Natural killer cell (primary cell): ENCODE data around the gene NTRK2. TPM values are rescaled to one million over a fixed set of nuclear protein-coding genes. Genes with fewer than 3 reads are reported as not detected.

Source experiments
- ATAC-seq, 3 donors: fragments of 150-1000 bp in 2 of 3; fragments of 200-7000 bp in 1 of 3; cut with Tn5 transposase; 1 replicate in 1 of 3; 2 replicates in 2 of 3; pipeline ENCODE4 v1.10.0; 2021; ENCODE audit warnings: mild to moderate bottlenecking in 2 of 3, moderate library complexity in 2 of 3
- DNase-seq, 2 donors: peaks; one replicate each; pipeline versions ENCODE4 v3.0.0 to v3.0.0-alpha.2; 2013 to 2021; ENCODE audit warnings: mixed read lengths in 1 of 2
- H3K27ac ChIP-seq: one replicate; pipeline ENCODE4 v1.5.1; 2013; ENCODE audit warnings: mild to moderate bottlenecking, low read length
- H3K27me3 ChIP-seq: one replicate; pipeline ENCODE4 v1.6.1; 2013; ENCODE audit warnings: low read length; ENCODE audit not compliant: control insufficient read depth, insufficient read depth
- H3K36me3 ChIP-seq: one replicate; pipeline ENCODE4 v1.6.1; 2013; ENCODE audit warnings: low read length; ENCODE audit not compliant: control insufficient read depth, insufficient read depth
- H3K4me1 ChIP-seq: one replicate; pipeline ENCODE4 v1.6.1; 2013; ENCODE audit warnings: low read length; ENCODE audit not compliant: control insufficient read depth, insufficient read depth
- H3K4me3 ChIP-seq: one replicate; pipeline ENCODE4 v1.5.1; 2013; ENCODE audit warnings: low read length
- H3K9me3 ChIP-seq: one replicate; pipeline ENCODE4 v1.6.1; 2013; ENCODE audit warnings: low read length; ENCODE audit not compliant: control insufficient read depth, insufficient read depth
- H3K27ac Mint-ChIP-seq, 2 donors: one replicate each; pipeline ENCODE4 v1.8.0; 2022; ENCODE audit warnings: mild to moderate bottlenecking in 2 of 2, mixed read lengths in 2 of 2, moderate library complexity in 1 of 2
- H3K27me3 Mint-ChIP-seq, 2 donors: one replicate each; pipeline ENCODE4 v1.8.0; 2022; ENCODE audit warnings: low read depth in 2 of 2, mixed read lengths in 2 of 2
- H3K36me3 Mint-ChIP-seq: one replicate; pipeline ENCODE4 v1.8.0; 2022; ENCODE audit warnings: mixed read lengths
- H3K4me1 Mint-ChIP-seq, 2 donors: one replicate each; pipeline ENCODE4 v1.8.0; 2022; ENCODE audit warnings: mixed read lengths in 2 of 2
- H3K4me3 Mint-ChIP-seq: one replicate; pipeline ENCODE4 v1.8.0; 2022; ENCODE audit warnings: mild to moderate bottlenecking, moderate library complexity, mixed read lengths
- H3K9me3 Mint-ChIP-seq, 2 donors: one replicate each; pipeline ENCODE4 v1.8.0; 2022; ENCODE audit warnings: mixed read lengths in 2 of 2
- WGBS: methylation state at CpG from one replicate; pipeline ENCODE4 v1.1.7; 2013; ENCODE audit warnings: missing lambda C conversion rate; ENCODE audit not compliant: insufficient coverage; 5-methylcytosine and 5-hydroxymethylcytosine counted together
- intact Hi-C: fragments of 100-400 bp; cut with micrococcal nuclease; formaldehyde crosslinking; loops from one replicate; pipeline ENCODE4 v1.14.2; 2022
- total RNA-seq, 4 donors: library from RNA; stranded (reverse); fragments of 120-200 nt in 1 of 4; gene quantifications; one replicate each; pipeline versions ENCODE4 v1.2.3 to v1.2.4, GENCODE V29; 2013 to 2022
- TF ChIP-seq, protein P1 (sequence below): fragments of 200-600 bp; IDR thresholded peaks from one replicate; pipeline ENCODE4 v1.8.0; 2022; ENCODE audit warnings: antibody characterized with exemption

The NTRK2 gene
- total RNA-seq, 3 donors from 2014 or later (not counting 1 experiment from before 2014, with no cell fraction given), result 0.08 TPM; not detected in 2

DNA sequence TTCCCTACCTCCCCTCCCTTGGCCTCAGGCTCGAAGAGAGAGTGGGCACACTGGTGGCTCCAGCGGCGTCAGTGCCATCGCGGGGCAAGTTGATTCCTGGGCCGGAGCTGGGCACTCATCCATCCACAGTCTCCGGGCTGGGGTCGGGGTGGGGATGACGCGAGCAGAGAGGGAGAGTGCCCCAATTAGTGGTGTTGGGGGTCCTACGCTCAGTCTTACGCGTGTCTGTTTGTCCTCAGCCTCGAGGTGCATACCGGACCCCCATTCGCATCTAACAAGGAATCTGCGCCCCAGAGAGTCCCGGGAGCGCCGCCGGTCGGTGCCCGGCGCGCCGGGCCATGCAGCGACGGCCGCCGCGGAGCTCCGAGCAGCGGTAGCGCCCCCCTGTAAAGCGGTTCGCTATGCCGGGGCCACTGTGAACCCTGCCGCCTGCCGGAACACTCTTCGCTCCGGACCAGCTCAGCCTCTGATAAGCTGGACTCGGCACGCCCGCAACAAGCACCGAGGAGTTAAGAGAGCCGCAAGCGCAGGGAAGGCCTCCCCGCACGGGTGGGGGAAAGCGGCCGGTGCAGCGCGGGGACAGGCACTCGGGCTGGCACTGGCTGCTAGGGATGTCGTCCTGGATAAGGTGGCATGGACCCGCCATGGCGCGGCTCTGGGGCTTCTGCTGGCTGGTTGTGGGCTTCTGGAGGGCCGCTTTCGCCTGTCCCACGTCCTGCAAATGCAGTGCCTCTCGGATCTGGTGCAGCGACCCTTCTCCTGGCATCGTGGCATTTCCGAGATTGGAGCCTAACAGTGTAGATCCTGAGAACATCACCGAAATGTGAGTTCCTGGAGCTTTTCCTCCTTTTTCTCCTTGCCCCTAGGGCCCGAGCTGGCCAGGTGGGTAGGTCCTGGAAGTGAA, 861 bp downstream of the NTRK2 start:
- Mint-ChIP-seq H3K36me3 (no peaks in the 10 kb centered on the region), H3K27me3 (peaks cover 54 to 75% of the 10 kb centered on the region in 2 donors), H3K4me1 (peaks cover 0 to 15% of the 10 kb centered on the region in 2 donors), H3K27ac (no peak overlapping the region), H3K4me3 (no peak overlapping the region), H3K9me3 (no peaks in the 10 kb centered on the region)
- WGBS, result 9% methylated on average over 67 of the region's 67 CpGs
- H3K4me1 ChIP-seq, result peaks cover 27% of the 10 kb centered on the region
- intact Hi-C loops, result no loop called here
- H3K36me3 ChIP-seq, result no peaks in the 10 kb centered on the region
- no peak for ATAC-seq
- no peaks in the 10 kb centered on the region for H3K9me3 ChIP-seq
- H3K4me3 ChIP-seq, result no peak overlapping the region
- TF ChIP-seq, protein P1, sequence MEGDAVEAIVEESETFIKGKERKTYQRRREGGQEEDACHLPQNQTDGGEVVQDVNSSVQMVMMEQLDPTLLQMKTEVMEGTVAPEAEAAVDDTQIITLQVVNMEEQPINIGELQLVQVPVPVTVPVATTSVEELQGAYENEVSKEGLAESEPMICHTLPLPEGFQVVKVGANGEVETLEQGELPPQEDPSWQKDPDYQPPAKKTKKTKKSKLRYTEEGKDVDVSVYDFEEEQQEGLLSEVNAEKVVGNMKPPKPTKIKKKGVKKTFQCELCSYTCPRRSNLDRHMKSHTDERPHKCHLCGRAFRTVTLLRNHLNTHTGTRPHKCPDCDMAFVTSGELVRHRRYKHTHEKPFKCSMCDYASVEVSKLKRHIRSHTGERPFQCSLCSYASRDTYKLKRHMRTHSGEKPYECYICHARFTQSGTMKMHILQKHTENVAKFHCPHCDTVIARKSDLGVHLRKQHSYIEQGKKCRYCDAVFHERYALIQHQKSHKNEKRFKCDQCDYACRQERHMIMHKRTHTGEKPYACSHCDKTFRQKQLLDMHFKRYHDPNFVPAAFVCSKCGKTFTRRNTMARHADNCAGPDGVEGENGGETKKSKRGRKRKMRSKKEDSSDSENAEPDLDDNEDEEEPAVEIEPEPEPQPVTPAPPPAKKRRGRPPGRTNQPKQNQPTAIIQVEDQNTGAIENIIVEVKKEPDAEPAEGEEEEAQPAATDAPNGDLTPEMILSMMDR, result no peak
- DNase-seq, result no peak
- H3K27ac ChIP-seq, result no peak overlapping the region
- H3K27me3 ChIP-seq, result peaks cover 36% of the 10 kb centered on the region

DNA sequence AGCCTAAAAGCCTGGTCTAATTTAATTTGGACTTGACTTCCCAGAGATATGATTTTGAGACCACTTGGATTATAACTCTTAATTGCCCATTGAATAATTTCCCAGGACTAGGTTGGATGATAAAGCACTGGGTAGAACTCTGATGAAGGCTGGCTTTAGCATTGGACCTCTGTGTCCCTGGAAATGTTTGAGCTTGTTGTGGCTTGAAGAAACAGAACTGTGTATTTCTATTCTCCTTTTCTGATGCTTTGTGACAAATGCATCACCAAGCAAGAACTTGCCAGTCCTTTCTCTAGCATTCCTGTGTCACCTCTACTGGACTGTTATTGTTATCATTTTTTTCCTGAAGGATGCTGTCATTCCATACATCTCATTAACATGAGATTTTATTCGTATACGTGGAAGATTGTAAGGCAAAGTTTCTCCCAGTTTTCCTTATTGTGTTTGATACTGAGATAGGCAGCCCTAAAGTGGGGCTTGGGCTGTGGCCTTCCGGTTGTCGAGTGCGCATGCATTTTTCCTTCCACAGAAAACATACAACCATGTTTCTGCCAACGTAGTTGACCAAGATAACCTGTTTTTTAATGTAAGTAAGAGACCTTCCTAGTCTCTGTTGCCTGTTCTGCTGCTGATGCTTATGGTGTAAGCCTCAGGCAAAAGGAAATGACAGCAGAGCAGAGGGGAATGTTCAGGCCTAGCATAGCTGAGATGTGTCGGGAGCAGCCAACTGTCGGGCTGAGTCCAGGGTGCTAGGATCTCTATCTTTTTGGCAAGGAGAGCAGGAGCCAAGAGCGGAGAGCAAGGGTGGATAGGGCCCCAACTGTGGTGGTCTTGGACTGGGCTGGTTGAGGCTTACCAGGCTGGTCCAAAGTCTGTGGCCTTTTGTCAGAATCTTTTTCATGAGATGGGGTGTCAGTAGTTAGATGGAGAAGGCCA, 2.3 kb downstream of the NTRK2 start:
- Mint-ChIP-seq H3K27me3 (peaks cover 49 to 73% of the 10 kb centered on the region in 2 donors), H3K4me3 (no peak overlapping the region), H3K4me1 (peaks cover 0 to 15% of the 10 kb centered on the region in 2 donors), H3K36me3 (no peaks in the 10 kb centered on the region), H3K27ac (no peak overlapping the region), H3K9me3 (no peaks in the 10 kb centered on the region)
- TF ChIP-seq, protein P1, result no peak
- Histone ChIP-seq H3K27ac (no peak overlapping the region), H3K4me1 (peaks cover 27% of the 10 kb centered on the region), H3K9me3 (no peaks in the 10 kb centered on the region), H3K27me3 (peaks cover 28% of the 10 kb centered on the region), H3K36me3 (no peaks in the 10 kb centered on the region), H3K4me3 (no peak overlapping the region)
- no peak for ATAC-seq
- DNase-seq, result no peak
- WGBS, result 89% methylated on average over 4 of the region's 9 CpGs
- intact Hi-C loops, result no loop called here

DNA sequence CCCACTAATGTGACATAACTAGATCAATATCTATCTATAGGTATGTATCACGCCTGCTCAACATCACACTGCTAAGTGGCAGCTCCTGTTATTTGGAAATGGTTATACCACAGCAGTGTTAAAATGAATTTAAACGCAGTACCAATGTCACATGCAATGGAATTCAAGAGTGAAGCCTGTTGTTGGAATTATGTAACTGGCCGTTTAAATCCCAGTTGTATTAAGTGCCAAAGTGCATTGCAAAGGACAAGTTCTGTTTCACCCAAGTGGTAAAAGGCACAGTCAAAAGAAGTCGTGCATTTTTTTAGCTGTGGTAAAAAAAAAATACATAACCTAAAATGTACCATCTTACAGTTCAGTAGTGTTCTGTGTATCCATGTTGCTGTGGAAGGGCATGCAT, 4.3 kb downstream of the NTRK2 start:
- TF ChIP-seq, protein P1, result no peak
- 94% methylated on average over 2 of the region's 4 CpGs for WGBS
- Histone ChIP-seq H3K4me3 (no peak overlapping the region), H3K36me3 (no peaks in the 10 kb centered on the region), H3K27me3 (peaks cover 15% of the 10 kb centered on the region), H3K9me3 (no peaks in the 10 kb centered on the region), H3K27ac (no peak overlapping the region), H3K4me1 (peaks cover 15% of the 10 kb centered on the region)
- no peaks in the 10 kb centered on the region for H3K36me3 Mint-ChIP-seq
- no peaks in the 10 kb centered on the region for H3K9me3 Mint-ChIP-seq
- no peak overlapping the region for H3K27ac Mint-ChIP-seq
- intact Hi-C loops, result no loop called here
- DNase-seq (no peak), ATAC-seq (no peak)
- no peak overlapping the region for H3K4me3 Mint-ChIP-seq
- H3K4me1 Mint-ChIP-seq, result peaks cover 0 to 8% of the 10 kb centered on the region in 2 donors
- peaks cover 42 to 65% of the 10 kb centered on the region in 2 donors for H3K27me3 Mint-ChIP-seq
